HL-60 (cell line): ENCODE results near the gene FGF21.

Experiments
- DNase-seq, 2 experiments: peaks; one replicate each; pipeline ENCODE4 v3.0.0-alpha.2; 2010 to 2020; ENCODE audit warnings: low read depth in 1 of 2, low spot score in 1 of 2
- H3K27ac ChIP-seq: fragments of 250-450 bp; sonication (Bioruptor Pico); replicated peaks from 2 replicates; pipeline ENCODE4 v1.5.1; 2020; ENCODE audit warnings: mild to moderate bottlenecking, moderate library complexity
- H3K27me3 ChIP-seq: fragments of 250-450 bp; sonication (Bioruptor Pico); 2 replicates; pipeline ENCODE4 v1.5.1; 2021; ENCODE audit warnings: mild to moderate bottlenecking, moderate library complexity; ENCODE audit not compliant: insufficient read depth, poor library complexity, severe bottlenecking
- H3K4me3 ChIP-seq: replicated peaks from 2 replicates; pipeline ENCODE4 v1.5.1; 2011; ENCODE audit warnings: mild to moderate bottlenecking, control low read depth, low read length; ENCODE audit not compliant: insufficient read depth
- GABPA ChIP-seq: IDR thresholded peaks from 2 replicates; pipeline ENCODE4 v1.6.1; 2012; ENCODE audit warnings: low read depth
- POLR2AphosphoS5 ChIP-seq: IDR thresholded peaks from 2 replicates; pipeline ENCODE4 v1.6.1; 2012; ENCODE audit warnings: low read depth
- SPI1 ChIP-seq: IDR thresholded peaks from 2 replicates; pipeline ENCODE4 v1.6.1; 2012; ENCODE audit warnings: low read depth, mild to moderate bottlenecking, borderline replicate concordance
- TF ChIP-seq, protein P1 (sequence below): IDR thresholded peaks from one replicate; pipeline ENCODE4 v1.5.1; 2011; ENCODE audit warnings: low read length, control low read depth, inconsistent platforms; ENCODE audit not compliant: insufficient read depth
- TF ChIP-seq, protein P2 (sequence below): IDR thresholded peaks from 2 replicates; pipeline ENCODE4 v1.6.1; 2012; ENCODE audit warnings: low read depth; ENCODE audit not compliant: insufficient replicate concordance

FGF21 gene

DNA sequence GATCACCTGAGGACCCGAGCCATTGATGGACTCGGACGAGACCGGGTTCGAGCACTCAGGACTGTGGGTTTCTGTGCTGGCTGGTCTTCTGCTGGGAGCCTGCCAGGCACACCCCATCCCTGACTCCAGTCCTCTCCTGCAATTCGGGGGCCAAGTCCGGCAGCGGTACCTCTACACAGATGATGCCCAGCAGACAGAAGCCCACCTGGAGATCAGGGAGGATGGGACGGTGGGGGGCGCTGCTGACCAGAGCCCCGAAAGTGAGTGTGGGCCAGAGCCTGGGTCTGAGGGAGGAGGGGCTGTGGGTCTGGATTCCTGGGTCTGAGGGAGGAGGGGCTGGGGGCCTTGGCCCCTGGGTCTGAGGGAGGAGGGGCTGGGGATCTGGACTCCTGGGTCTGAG is 888 bp downstream of the FGF21 start:
- TF ChIP-seq GABPA (no peak), POLR2AphosphoS5 (no peak), SPI1 (no peak)
- TF ChIP-seq, protein P1, sequence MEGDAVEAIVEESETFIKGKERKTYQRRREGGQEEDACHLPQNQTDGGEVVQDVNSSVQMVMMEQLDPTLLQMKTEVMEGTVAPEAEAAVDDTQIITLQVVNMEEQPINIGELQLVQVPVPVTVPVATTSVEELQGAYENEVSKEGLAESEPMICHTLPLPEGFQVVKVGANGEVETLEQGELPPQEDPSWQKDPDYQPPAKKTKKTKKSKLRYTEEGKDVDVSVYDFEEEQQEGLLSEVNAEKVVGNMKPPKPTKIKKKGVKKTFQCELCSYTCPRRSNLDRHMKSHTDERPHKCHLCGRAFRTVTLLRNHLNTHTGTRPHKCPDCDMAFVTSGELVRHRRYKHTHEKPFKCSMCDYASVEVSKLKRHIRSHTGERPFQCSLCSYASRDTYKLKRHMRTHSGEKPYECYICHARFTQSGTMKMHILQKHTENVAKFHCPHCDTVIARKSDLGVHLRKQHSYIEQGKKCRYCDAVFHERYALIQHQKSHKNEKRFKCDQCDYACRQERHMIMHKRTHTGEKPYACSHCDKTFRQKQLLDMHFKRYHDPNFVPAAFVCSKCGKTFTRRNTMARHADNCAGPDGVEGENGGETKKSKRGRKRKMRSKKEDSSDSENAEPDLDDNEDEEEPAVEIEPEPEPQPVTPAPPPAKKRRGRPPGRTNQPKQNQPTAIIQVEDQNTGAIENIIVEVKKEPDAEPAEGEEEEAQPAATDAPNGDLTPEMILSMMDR = no peak
- TF ChIP-seq, protein P2, sequence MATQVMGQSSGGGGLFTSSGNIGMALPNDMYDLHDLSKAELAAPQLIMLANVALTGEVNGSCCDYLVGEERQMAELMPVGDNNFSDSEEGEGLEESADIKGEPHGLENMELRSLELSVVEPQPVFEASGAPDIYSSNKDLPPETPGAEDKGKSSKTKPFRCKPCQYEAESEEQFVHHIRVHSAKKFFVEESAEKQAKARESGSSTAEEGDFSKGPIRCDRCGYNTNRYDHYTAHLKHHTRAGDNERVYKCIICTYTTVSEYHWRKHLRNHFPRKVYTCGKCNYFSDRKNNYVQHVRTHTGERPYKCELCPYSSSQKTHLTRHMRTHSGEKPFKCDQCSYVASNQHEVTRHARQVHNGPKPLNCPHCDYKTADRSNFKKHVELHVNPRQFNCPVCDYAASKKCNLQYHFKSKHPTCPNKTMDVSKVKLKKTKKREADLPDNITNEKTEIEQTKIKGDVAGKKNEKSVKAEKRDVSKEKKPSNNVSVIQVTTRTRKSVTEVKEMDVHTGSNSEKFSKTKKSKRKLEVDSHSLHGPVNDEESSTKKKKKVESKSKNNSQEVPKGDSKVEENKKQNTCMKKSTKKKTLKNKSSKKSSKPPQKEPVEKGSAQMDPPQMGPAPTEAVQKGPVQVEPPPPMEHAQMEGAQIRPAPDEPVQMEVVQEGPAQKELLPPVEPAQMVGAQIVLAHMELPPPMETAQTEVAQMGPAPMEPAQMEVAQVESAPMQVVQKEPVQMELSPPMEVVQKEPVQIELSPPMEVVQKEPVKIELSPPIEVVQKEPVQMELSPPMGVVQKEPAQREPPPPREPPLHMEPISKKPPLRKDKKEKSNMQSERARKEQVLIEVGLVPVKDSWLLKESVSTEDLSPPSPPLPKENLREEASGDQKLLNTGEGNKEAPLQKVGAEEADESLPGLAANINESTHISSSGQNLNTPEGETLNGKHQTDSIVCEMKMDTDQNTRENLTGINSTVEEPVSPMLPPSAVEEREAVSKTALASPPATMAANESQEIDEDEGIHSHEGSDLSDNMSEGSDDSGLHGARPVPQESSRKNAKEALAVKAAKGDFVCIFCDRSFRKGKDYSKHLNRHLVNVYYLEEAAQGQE = no peak
- no peak for DNase-seq
- H3K4me3 ChIP-seq = no peak overlapping the region
- H3K27ac ChIP-seq = no peak overlapping the region
- peaks cover 38% of the 10 kb centered on the region for H3K27me3 ChIP-seq

DNA sequence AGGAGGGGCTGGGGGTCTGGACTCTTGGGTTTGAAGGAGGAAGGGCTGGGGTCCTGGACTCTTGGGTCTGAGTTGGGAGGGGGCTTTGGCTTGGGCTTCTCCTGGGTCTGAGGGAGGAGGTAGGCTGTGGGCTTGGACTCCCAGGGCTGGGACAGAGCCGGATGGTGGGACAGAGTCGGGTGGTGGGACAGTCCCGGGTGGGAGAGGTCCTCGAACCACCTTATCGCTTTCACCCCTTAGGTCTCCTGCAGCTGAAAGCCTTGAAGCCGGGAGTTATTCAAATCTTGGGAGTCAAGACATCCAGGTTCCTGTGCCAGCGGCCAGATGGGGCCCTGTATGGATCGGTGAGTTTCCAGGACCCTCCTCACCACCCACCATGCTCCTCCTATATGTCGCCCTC is 1.4 kb downstream of the FGF21 start:
- Histone ChIP-seq H3K27ac (no peak overlapping the region), H3K4me3 (no peak overlapping the region), H3K27me3 (peaks cover 34% of the 10 kb centered on the region)
- no peak for TF ChIP-seq POLR2AphosphoS5
- TF ChIP-seq, protein P1 = no peak
- DNase-seq = no peak

DNA sequence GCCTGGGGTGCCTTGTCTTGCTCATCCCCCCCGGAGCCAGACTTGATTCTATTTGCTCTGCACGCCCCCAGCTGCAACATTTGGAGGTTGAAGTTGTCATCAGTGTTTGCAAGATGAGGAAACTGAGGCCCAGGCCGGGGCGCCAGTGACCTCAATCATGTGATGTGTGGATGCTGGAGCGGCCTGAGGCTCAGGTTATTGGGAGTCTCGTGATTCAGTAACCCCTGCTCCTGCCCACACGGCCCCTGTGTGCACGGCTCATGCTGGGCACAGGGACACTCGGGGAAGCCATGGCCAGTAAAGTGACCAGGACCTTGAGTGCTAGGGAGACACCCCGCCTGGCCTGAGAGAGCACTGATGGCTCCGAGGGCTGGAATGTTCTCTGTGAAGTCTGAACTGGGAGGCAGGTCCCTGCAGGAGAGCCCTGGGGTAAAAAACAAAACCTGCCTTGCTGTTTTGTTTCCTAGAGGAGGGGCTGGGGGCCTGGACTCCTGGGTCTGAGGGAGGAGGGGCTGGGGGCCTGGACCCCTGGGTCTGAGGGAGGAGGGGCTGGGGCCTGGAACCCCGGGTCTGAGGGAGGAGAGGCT is 1.9 kb downstream of the FGF21 start:
- TF ChIP-seq GABPA (no peak), SPI1 (no peak), POLR2AphosphoS5 (no peak)
- TF ChIP-seq, protein P2 = no peak
- TF ChIP-seq, protein P1 = no peak
- Histone ChIP-seq H3K27me3 (peaks cover 31% of the 10 kb centered on the region), H3K27ac (no peak overlapping the region), H3K4me3 (no peak overlapping the region)
- DNase-seq = no peak

DNA sequence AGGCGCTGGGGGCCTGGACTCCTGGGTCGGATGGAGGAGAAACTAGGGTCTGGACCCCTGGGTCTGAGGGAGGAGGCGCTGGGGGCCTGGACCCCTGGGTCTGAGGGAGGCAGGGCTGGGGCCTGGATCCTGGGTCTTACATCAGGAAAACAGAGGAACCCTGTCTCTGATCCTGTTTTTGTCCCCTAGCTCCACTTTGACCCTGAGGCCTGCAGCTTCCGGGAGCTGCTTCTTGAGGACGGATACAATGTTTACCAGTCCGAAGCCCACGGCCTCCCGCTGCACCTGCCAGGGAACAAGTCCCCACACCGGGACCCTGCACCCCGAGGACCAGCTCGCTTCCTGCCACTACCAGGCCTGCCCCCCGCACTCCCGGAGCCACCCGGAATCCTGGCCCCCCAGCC is 2.4 kb downstream of the FGF21 start:
- no peak for DNase-seq
- Histone ChIP-seq H3K27me3 (peaks cover 25% of the 10 kb centered on the region), H3K4me3 (no peak overlapping the region), H3K27ac (no peak overlapping the region)
- TF ChIP-seq GABPA (no peak), POLR2AphosphoS5 (no peak), SPI1 (no peak)
- TF ChIP-seq, protein P1 = no peak
- TF ChIP-seq, protein P2 = no peak
